ENCODE measurements around the gene PTGFR.

DNA sequence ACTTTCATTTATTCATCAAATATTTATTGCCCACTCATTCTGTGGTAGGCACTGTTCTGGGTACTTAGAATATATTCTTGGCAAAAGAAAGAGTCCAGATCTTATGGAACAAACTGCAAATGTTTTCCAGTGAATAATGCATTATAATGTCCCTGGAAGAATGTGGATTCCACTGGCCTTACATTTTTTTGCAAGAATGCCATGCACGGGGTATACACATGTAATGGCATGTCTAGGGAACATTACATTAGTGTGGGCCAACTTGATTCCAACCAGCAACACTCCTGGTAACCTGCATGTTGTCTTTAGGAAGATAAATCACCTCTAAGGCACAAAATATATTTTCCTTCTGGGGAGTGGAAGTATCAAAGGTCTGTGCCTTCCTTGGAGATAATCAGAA is 96.4 kb downstream of the PTGFR start:
- TF ChIP-seq, protein P1, sequence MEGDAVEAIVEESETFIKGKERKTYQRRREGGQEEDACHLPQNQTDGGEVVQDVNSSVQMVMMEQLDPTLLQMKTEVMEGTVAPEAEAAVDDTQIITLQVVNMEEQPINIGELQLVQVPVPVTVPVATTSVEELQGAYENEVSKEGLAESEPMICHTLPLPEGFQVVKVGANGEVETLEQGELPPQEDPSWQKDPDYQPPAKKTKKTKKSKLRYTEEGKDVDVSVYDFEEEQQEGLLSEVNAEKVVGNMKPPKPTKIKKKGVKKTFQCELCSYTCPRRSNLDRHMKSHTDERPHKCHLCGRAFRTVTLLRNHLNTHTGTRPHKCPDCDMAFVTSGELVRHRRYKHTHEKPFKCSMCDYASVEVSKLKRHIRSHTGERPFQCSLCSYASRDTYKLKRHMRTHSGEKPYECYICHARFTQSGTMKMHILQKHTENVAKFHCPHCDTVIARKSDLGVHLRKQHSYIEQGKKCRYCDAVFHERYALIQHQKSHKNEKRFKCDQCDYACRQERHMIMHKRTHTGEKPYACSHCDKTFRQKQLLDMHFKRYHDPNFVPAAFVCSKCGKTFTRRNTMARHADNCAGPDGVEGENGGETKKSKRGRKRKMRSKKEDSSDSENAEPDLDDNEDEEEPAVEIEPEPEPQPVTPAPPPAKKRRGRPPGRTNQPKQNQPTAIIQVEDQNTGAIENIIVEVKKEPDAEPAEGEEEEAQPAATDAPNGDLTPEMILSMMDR (conservative IDR thresholded peaks at IDR 0.05) = no peak
- no peak for TF ChIP-seq ZFX (IDR thresholded peaks at IDR 0.05)

All from C4-2B (cell line).